ENCODE results near the gene GJC2. TPM values are rescaled to one million over a fixed set of nuclear protein-coding genes. Genes with fewer than 3 reads are reported as not detected.

The GJC2 gene
- total and polyA plus RNA-seq, 9 donors = 0.94 to 1.6 (median 1.3) TPM

DNA sequence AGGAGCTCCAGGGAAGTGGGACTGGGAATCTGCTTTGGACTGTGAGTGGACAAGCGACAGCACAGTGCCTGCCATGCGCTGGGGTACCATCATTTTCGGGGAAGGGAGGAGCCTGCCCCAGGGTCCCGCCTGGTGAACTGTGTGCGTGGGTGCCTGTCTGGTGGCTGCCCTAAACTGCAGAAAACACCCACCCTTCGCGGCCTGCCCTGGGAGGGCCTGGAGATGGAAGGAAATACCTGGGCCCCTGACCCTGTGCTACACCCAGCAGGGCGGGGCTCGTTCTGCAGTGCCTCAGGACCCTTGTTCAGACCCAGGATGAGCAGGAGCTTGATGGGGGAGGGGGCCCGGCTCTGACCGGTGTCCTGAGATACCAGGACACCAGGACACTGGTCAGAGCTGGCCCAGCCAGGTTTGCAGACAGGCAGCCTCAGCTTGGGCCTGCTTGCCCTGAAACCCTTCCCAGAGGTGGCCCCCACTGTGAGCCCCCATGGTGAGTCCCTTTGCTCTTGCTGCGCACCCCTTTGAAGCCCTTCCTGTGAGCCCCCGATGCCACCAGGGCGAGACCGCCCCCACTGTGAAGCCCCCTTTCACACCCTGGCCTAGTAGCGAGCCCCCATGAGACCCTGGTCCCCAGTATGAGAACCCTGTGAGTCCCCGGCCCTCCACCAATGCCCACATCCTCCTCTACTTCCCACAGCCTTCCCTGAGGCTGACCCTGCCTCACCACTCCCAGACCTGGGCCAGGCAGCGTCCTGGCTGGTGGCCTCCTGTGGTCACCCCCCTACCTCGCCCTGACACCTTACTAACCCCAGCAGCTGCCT, 2.6 kb downstream of the GJC2 start:
- no peak for DNase-seq
- H3K4me1 ChIP-seq (ENCODE audit: control insufficient read depth, insufficient read depth, low read length) = peaks cover 50% of the 10 kb centered on the region
- no peak overlapping the region for H3K27ac ChIP-seq (ENCODE audit: low read length)
- H3K4me3 ChIP-seq (ENCODE audit: low read length) = no peak overlapping the region
- H3K9me3 ChIP-seq (replicated peaks; ENCODE audit: control insufficient read depth, low read depth, low read length) = no peaks in the 10 kb centered on the region
- peaks cover 17% of the 10 kb centered on the region for H3K36me3 ChIP-seq (ENCODE audit: control insufficient read depth, insufficient read depth, low read length)
- H3K27me3 ChIP-seq (ENCODE audit: control insufficient read depth, insufficient read depth, low read length) = peaks cover 9% of the 10 kb centered on the region
- 83% methylated on average over 12 of the region's 19 CpGs for WGBS (ENCODE audit: insufficient coverage)

DNA sequence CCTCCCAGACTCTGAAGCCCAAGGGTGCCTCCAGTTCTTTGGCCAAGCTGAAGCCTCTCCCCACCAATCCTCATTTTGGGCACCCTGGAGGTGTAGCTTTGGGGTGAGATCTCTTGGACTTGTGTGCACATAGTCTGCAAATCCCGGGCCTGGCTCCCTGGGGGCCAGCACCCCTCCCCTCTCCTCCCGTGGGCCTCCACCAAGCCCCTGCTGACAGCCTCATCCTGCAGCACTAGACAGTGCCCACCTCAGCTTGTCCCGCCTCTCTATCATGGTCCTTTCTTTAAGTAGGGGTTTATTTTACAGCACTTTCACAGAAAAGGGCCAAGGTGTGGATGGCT, 3.2 kb downstream of the GJC2 start:
- Histone ChIP-seq H3K36me3 (ENCODE audit: control insufficient read depth, insufficient read depth, low read length) (peaks cover 11% of the 10 kb centered on the region), H3K27ac (ENCODE audit: low read length) (no peak overlapping the region), H3K4me1 (ENCODE audit: control insufficient read depth, insufficient read depth, low read length) (peaks cover 48% of the 10 kb centered on the region), H3K4me3 (ENCODE audit: low read length) (no peak overlapping the region), H3K9me3 (replicated peaks; ENCODE audit: control insufficient read depth, low read depth, low read length) (no peaks in the 10 kb centered on the region), H3K27me3 (ENCODE audit: control insufficient read depth, insufficient read depth, low read length) (peaks cover 14% of the 10 kb centered on the region)
- WGBS (ENCODE audit: insufficient coverage) = no CpG with 5 or more reads among the region's 3 CpGs
- DNase-seq = no peak

DNA sequence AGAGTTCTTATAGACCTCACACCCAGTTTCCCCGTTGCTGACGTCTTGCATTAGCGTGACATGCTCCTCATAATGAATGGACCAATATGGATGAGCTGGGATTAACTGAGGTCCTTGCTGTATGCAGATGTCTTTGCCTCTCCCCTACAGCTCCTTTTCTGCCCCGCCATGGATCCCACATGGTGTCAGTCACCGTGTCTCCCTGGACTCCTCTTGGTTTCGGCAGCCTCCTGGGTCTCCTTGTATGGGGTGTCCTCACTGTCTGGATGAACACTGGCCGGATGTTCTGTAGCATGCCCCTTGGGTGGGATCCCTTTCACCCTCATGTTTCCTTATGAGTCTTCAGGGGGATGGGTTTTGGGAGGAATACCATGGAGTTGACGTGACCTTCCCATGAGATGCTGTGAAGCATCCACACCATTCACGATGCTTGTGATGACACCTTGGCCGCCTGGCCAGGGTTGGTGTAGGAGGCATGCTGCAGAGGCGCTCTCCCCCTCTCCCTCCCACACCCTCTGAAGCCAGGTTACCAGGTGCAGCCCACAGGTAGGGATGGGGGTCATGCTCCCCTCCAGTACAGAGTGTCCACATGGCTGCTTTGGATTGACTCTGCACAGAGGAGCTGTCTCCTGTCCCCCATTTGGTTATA, 4.4 kb downstream of the GJC2 start:
- no peaks in the 10 kb centered on the region for H3K9me3 ChIP-seq (replicated peaks; ENCODE audit: control insufficient read depth, low read depth, low read length)
- peaks cover 1% of the 10 kb centered on the region for H3K36me3 ChIP-seq (ENCODE audit: control insufficient read depth, insufficient read depth, low read length)
- DNase-seq = no peak
- H3K27ac ChIP-seq (ENCODE audit: low read length) = no peak overlapping the region
- H3K4me1 ChIP-seq (ENCODE audit: control insufficient read depth, insufficient read depth, low read length) = peaks cover 43% of the 10 kb centered on the region
- WGBS (ENCODE audit: insufficient coverage) = 100% methylated on average over 1 of the region's 11 CpGs
- peaks cover 24% of the 10 kb centered on the region for H3K27me3 ChIP-seq (ENCODE audit: control insufficient read depth, insufficient read depth, low read length)
- no peak overlapping the region for H3K4me3 ChIP-seq (ENCODE audit: low read length)

DNA sequence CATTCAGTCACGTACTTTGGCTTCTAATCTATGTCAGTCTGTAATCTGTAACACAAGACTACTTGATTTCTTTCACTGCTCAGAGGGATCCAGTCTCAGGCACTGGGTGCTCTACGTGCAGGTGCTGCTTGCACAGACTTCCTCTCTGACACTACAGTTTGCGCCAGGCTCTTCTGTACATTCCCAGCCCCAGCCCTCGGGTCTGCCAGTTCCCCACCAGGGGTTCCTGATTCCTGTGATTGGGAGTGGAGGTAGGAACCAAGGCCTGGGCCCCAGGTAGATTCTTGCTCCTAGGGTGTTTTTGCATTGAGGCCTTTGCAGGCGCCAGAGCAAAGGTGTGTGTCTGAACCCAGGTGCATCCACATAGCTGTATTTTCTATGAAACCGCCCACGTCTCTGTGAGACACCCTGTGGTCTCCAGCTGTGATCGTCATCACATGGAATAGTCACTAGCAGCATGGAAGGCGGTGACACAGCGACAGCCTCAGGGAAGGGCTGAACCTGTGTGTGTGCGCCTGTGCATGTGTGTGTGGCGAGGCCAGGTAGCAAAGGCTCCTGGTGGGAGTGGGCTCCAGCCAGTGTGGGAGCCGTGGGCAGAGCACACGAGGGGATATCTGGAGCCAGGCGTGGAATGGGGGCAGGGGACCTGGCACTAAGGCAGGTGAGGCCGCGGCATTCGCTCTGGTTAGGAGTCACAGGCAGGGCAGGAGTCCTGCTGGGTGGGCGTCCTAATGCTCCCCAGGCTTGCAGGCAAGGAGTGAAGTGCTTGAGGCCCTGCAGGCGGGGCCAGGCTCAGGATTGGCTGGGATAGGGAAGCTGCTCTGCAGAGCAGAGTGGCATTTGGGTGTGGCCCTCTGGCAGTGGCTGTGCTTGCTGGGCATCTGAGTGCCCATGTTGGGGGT, 5.2 kb downstream of the GJC2 start:
- 71% methylated on average over 17 of the region's 20 CpGs for WGBS (ENCODE audit: insufficient coverage)
- no peak for DNase-seq
- Histone ChIP-seq H3K27me3 (ENCODE audit: control insufficient read depth, insufficient read depth, low read length) (peaks cover 32% of the 10 kb centered on the region), H3K27ac (ENCODE audit: low read length) (no peak overlapping the region), H3K9me3 (replicated peaks; ENCODE audit: control insufficient read depth, low read depth, low read length) (no peaks in the 10 kb centered on the region), H3K36me3 (ENCODE audit: control insufficient read depth, insufficient read depth, low read length) (no peaks in the 10 kb centered on the region), H3K4me1 (ENCODE audit: control insufficient read depth, insufficient read depth, low read length) (peaks cover 37% of the 10 kb centered on the region), H3K4me3 (ENCODE audit: low read length) (no peak overlapping the region)

DNA sequence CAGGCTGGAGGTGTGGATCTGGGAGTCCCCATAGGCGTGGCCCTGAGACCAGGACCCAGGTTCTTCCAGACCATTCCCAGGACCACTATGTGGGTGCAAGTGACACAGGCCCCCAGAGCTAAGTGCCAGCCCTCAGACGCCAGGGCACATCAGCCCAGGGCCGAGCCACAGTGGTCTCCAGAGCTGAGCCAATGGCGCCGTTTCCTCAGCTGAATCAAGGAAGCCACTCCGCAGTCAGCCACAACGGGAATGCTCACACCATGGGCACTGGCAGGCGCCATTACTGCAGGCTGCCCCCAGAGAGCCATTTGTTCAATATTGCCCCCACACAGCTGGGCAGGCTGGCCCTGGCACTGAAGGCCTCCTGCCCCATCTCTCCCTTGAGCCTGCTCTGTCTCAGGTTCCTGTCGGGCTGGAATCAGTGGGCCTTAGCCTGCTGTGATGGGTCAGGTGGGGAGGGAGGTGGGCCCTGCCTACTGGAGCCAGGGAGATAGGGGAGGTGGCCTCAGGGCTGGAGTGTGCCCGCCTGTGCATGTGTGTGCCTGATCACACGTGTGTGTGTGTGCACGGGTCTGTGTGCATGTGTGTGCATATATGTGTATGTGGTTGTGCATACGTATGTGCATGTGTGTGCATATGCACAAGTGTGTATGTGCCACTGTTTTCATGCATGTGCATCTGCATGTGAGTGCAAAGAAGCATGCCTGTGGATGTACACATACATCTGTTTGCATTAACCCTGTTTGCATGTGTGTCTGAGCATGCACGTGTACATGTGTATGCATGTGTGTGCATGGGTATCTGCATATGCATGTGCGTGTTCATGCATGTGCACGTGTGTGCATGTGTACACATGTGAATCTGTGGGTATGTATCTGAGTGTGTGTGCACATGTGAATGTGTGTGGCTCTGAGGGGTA, 6.1 kb downstream of the GJC2 start:
- H3K27me3 ChIP-seq (ENCODE audit: control insufficient read depth, insufficient read depth, low read length) = peaks cover 38% of the 10 kb centered on the region
- DNase-seq = no peak
- WGBS (ENCODE audit: insufficient coverage) = 89% methylated on average over 14 of the region's 16 CpGs
- H3K4me1 ChIP-seq (ENCODE audit: control insufficient read depth, insufficient read depth, low read length) = peaks cover 27% of the 10 kb centered on the region
- H3K9me3 ChIP-seq (replicated peaks; ENCODE audit: control insufficient read depth, low read depth, low read length) = no peaks in the 10 kb centered on the region
- H3K36me3 ChIP-seq (ENCODE audit: control insufficient read depth, insufficient read depth, low read length) = no peaks in the 10 kb centered on the region
- H3K27ac ChIP-seq (ENCODE audit: low read length) = no peak overlapping the region
- H3K4me3 ChIP-seq (ENCODE audit: low read length) = no peak overlapping the region

DNA sequence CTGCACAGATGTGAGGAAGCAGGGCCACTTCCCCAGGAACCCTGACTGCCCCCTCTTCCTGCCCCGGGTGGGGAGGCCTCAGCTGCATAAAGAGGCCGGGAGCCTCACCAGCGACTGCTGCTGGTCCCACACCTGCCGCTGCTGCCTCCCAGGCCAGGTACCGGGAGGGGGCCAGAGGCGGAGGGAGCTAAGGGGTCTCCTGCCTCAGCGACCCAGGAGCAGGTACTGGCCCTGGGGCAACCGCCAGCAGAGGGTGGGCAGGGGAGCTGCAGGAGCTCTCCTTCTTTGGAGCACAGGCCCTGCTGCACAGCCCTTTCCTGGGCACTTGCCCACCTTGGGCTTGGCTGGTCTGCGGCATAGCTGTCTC, 6.8 kb downstream of the GJC2 start:
- H3K4me3 ChIP-seq (ENCODE audit: low read length) = no peak overlapping the region
- no peaks in the 10 kb centered on the region for H3K9me3 ChIP-seq (replicated peaks; ENCODE audit: control insufficient read depth, low read depth, low read length)
- H3K4me1 ChIP-seq (ENCODE audit: control insufficient read depth, insufficient read depth, low read length) = peaks cover 24% of the 10 kb centered on the region
- peaks cover 38% of the 10 kb centered on the region for H3K27me3 ChIP-seq (ENCODE audit: control insufficient read depth, insufficient read depth, low read length)
- WGBS (ENCODE audit: insufficient coverage) = 66% methylated on average over 8 of the region's 9 CpGs
- DNase-seq = no peak
- no peak overlapping the region for H3K27ac ChIP-seq (ENCODE audit: low read length)
- H3K36me3 ChIP-seq (ENCODE audit: control insufficient read depth, insufficient read depth, low read length) = no peaks in the 10 kb centered on the region

DNA sequence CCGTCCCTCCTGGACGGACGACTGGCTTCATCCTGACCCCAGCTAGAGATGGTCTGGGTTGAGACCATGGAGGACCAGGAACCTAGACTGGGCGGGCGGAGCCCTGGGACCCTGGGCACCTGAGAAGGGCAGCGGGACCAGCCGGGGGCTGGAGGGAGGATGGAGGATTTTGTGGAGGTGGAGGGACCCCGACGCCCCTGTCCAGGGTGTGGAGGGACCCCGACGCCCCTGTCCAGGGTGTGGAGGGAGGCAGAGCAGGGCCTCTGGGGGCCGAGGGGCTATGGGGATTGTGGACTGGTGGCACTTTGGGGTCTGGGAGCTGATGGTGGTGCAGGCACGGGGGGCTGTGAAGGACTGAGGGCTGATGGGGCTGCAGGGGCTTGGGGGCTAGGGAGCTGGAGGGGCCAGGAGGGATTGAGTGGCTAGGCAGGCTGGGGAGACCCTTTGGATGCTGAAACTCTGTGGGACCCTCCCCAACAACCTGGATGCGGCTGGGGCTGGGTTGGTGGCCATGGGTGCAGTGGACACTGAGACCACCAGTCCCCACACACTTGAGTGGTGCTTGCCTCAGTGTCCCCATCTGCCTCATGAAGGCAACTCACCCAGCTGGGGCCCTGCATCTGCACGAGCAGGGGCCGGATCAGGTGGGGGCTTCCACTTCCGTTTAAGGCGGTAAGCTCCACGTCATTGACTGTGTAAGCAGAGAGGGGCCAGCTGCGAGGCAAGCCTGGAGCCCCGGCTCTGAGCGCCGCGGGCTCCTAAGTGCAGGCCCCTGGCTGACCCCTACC, 7.4 kb downstream of the GJC2 start:
- DNase-seq = no peak
- Histone ChIP-seq H3K27me3 (ENCODE audit: control insufficient read depth, insufficient read depth, low read length) (peaks cover 42% of the 10 kb centered on the region), H3K27ac (ENCODE audit: low read length) (no peak overlapping the region), H3K4me1 (ENCODE audit: control insufficient read depth, insufficient read depth, low read length) (peaks cover 24% of the 10 kb centered on the region), H3K9me3 (replicated peaks; ENCODE audit: control insufficient read depth, low read depth, low read length) (no peaks in the 10 kb centered on the region), H3K36me3 (ENCODE audit: control insufficient read depth, insufficient read depth, low read length) (no peaks in the 10 kb centered on the region), H3K4me3 (ENCODE audit: low read length) (no peak overlapping the region)
- 81% methylated on average over 20 of the region's 24 CpGs for WGBS (ENCODE audit: insufficient coverage)

DNA sequence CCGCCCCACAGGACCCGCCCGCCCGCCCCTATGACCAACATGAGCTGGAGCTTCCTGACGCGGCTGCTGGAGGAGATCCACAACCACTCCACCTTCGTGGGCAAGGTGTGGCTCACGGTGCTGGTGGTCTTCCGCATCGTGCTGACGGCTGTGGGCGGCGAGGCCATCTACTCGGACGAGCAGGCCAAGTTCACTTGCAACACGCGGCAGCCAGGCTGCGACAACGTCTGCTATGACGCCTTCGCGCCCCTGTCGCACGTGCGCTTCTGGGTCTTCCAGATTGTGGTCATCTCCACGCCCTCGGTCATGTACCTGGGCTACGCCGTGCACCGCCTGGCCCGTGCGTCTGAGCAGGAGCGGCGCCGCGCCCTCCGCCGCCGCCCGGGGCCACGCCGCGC, 8.0 kb downstream of the GJC2 start:
- Histone ChIP-seq H3K27me3 (ENCODE audit: control insufficient read depth, insufficient read depth, low read length) (peaks cover 42% of the 10 kb centered on the region), H3K4me1 (ENCODE audit: control insufficient read depth, insufficient read depth, low read length) (peaks cover 29% of the 10 kb centered on the region), H3K36me3 (ENCODE audit: control insufficient read depth, insufficient read depth, low read length) (no peaks in the 10 kb centered on the region), H3K27ac (ENCODE audit: low read length) (no peak overlapping the region), H3K4me3 (ENCODE audit: low read length) (no peak overlapping the region), H3K9me3 (replicated peaks; ENCODE audit: control insufficient read depth, low read depth, low read length) (no peaks in the 10 kb centered on the region)
- DNase-seq = no peak
- 51% methylated on average over 38 of the region's 43 CpGs for WGBS (ENCODE audit: insufficient coverage)

Measured in muscle of leg (tissue), 11 donors.